Measurements from ENCODE around the gene IL32.

- TF ChIP-seq CTCF (IDR thresholded peaks at IDR 0.05 in 4 of 5, conservative IDR thresholded peaks at IDR 0.05 in 1 of 5) (no peak), POLR2A (IDR thresholded peaks at IDR 0.05) (no peak)
These were observed 1.6 kb upstream of the IL32 start for GRCh38 chr16:3063625-3064386.
